Left lung (tissue), 10 donors: ENCODE data around the gene CEP192. TPM values are rescaled to one million over a fixed set of nuclear protein-coding genes. Genes with fewer than 3 reads are reported as not detected.

Source experiments
- ATAC-seq: fragments of 200-7000 bp; cut with Tn5 transposase; one replicate; pipeline ENCODE4 v1.9.1; 2020; ENCODE audit warnings: moderate library complexity
- DNase-seq, 4 donors: peaks; one replicate each; pipeline ENCODE4 v3.0.0-alpha.2; 2013 to 2020
- H3K27ac ChIP-seq, 2 donors: fragments of 200-600 bp; sonication (generic) in 1 of 2; one replicate each; pipeline versions ENCODE4 v1.5.0 to v1.8.0; 2020 to 2021
- H3K27me3 ChIP-seq, 2 donors: fragments of 200-600 bp; sonication (generic) in 1 of 2; one replicate each; pipeline versions ENCODE4 v1.5.0 to v1.8.0; 2020 to 2021
- H3K36me3 ChIP-seq, 2 donors: fragments of 200-600 bp; sonication (generic) in 1 of 2; one replicate each; pipeline versions ENCODE4 v1.5.0 to v1.8.0; 2020 to 2021
- H3K4me1 ChIP-seq, 2 donors: fragments of 200-600 bp; one replicate each; pipeline ENCODE4 v1.8.0; 2021
- H3K4me3 ChIP-seq, 2 donors: fragments of 200-600 bp; sonication (generic) in 1 of 2; one replicate each; pipeline versions ENCODE4 v1.5.0 to v1.8.0; 2020 to 2021; ENCODE audit warnings: mild to moderate bottlenecking in 1 of 2
- H3K9me3 ChIP-seq, 2 donors: fragments of 200-600 bp; sonication (generic) in 1 of 2; one replicate each; pipeline versions ENCODE4 v1.5.0 to v1.8.0; 2020 to 2021
- intact Hi-C, 2 donors: fragments of 100-400 bp; cut with DNase I; formaldehyde crosslinking; loops; one replicate each; pipeline versions ENCODE4 v1.11.2 to v1.14.2; 2022
- polyA plus RNA-seq, 6 donors: library from polyadenylated mRNA; unstranded; fragments of 120-200 nt; gene quantifications; one replicate each; pipeline ENCODE4 v1.2.1, GENCODE V29; 2013; ENCODE audit not compliant: insufficient read length in 6 of 6
- total RNA-seq, 2 donors: library from RNA; stranded (reverse); fragmentation: NEBNext Ultra II Directional; extraction: Animal tissue kit (Norgen Biotek cat#: 25700); gene quantifications; one replicate each; pipeline ENCODE4 v1.2.1, GENCODE V29; 2021
- TF ChIP-seq, protein P1 (sequence below), 2 donors: fragments of 200-600 bp; sonication (generic) in 1 of 2; IDR thresholded peaks; one replicate each; pipeline versions ENCODE4 v1.5.0 to v1.8.0; 2021; ENCODE audit warnings: antibody characterized with exemption in 2 of 2
- donor health status: DM: no; HTN: yes; CAD: no.
- donor health status: DM: no; HTN: no; CAD: no.

Gene CEP192
- total and polyA plus RNA-seq, 8 donors = 22.0 to 57.5 (median 45.7) TPM

DNA sequence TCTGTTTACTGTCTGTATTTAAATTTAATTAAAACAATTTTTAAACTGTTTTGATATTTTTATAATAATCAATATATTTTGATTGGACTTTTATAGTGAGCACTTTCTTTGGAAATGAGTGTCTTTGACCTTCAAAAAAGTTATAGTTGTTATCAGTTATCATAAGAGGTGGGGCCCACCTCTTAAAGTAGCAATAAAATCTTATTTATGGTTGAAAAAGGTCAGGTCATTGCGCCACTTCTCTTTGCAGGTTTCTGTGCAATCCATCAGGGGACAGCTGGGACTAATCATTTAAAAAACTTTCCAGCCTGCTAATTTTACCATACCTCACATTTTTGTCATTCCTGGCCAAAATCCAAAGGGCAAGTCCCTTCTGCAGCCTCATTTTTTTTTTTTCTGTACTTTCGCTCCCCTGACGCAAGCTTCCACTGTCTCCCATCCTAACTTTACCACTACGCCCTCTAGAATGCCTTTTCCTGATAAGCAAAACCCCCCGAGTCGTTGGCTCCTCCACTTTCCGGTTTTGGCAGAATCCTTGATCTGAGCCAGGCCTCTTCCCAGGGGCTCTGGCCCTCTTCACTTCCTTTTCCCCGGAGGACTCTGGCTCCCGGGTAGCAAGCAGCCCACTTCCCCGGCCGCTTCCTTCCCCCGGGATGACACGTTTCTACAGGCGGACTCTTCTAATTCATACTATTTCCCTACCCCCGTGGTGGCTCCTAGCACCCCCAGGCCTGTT is 44.4 kb upstream of the CEP192 start:
- H3K27ac ChIP-seq = peak overlapping the region; percentile 92 to 96
- DNase-seq = peak; percentile 38 to 81 (median 62)
- intact Hi-C loops = no loop called here
- peaks cover 4 to 32% of the 10 kb centered on the region in 2 donors for H3K4me1 ChIP-seq
- H3K9me3 ChIP-seq = no peaks in the 10 kb centered on the region
- H3K4me3 ChIP-seq = peak overlapping the region; percentile 58 to 73
- peak; percentile 1 for ATAC-seq
- TF ChIP-seq, protein P1, sequence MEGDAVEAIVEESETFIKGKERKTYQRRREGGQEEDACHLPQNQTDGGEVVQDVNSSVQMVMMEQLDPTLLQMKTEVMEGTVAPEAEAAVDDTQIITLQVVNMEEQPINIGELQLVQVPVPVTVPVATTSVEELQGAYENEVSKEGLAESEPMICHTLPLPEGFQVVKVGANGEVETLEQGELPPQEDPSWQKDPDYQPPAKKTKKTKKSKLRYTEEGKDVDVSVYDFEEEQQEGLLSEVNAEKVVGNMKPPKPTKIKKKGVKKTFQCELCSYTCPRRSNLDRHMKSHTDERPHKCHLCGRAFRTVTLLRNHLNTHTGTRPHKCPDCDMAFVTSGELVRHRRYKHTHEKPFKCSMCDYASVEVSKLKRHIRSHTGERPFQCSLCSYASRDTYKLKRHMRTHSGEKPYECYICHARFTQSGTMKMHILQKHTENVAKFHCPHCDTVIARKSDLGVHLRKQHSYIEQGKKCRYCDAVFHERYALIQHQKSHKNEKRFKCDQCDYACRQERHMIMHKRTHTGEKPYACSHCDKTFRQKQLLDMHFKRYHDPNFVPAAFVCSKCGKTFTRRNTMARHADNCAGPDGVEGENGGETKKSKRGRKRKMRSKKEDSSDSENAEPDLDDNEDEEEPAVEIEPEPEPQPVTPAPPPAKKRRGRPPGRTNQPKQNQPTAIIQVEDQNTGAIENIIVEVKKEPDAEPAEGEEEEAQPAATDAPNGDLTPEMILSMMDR (IDR thresholded peaks at IDR 0.05) = no peak
- H3K36me3 ChIP-seq = no peaks in the 10 kb centered on the region
- H3K27me3 ChIP-seq = no peaks in the 10 kb centered on the region

DNA sequence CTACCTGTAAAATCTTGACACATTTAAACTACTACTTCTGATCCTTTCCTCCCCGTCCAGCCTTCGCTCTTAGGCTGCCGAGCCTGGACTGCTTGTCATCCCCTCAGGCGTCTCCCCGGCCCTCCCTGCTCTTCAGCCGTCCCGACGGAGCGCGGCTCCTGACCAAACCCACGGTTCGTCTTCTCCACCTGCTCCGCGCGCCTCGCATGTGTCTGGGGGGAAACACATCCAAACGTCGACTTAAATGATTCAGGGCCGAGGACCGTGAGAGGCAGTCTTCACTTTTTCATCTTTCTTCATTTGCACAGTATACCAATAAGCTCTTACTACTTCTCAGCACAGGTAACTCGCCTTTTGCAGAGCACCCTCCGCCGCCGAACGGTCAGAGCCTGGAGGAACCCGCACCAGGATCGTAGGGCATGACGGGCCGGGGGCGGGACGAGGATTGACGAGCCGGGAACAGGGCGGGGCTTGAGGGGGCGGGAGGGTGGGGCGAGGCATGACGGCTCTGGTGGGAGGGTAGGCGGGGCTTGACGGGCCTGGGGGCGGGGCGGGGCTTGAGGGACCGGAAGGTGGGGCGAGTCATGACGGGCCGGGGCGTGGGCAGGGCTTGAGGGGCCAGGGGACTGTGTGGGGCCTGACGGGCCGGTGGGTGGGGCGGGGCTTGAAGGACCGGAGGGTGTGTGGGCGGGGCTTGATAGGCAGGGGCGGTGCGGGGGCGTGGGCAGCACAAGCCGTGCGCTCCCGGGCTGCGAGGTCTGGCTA is 43.7 kb upstream of the CEP192 start, which contains the start of gene SEH1L:
TSS of gene SEH1L (plus strand) at position 727 of the 765 bp plus-strand sequence. CDS start 111 bp downstream, outside the sequence.
- Histone ChIP-seq H3K36me3 (no peaks in the 10 kb centered on the region), H3K27me3 (no peaks in the 10 kb centered on the region), H3K27ac (peak within 1 kb of the TSS; percentile 93 to 96), H3K4me3 (peak within 1 kb of the TSS; percentile 58 to 73), H3K4me1 (peaks cover 4 to 32% of the 10 kb centered on the region in 2 donors), H3K9me3 (no peaks in the 10 kb centered on the region)
- TF ChIP-seq, protein P1 (IDR thresholded peaks at IDR 0.05) = no peak
- DNase-seq (peak; percentile 97 to 100 (median 100)), ATAC-seq (peak; percentile 96)
- intact Hi-C loops = no loop called here

DNA sequence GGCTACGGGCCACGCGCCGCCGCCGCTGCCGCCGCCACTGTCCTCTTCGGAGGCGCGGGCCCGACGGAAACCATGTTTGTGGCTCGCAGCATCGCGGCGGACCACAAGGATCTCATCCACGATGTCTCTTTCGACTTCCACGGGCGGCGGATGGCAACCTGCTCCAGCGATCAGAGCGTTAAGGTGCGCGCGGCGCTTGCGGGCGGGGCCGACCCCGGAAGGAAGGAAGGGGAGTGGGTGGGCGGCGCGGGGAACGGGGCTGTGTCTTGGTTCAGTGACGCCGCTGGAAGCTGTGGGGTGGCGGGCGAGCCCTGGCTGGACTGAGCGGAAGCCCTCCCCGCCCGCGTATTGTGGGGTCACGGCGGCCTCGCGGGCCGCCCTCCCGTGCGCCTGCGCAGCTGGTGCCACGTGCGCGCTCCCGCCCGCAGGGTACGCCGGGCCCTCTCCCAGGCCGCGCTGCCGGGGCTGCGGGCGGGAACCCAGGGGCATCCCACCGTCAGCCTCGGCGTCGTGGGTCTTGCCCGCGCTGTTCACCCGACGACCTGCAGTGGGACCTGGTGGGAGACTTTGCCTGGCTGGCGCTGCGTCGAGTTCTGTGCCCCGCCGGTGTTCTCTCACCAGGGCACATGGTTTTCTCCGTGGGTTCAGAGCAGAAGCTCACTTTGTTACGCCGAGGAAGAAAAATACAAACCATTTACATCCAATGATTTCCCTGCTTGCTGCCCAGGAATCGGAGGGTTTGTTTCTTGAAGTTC is 42.9 kb upstream of the CEP192 start:
- H3K27me3 ChIP-seq = no peaks in the 10 kb centered on the region
- H3K9me3 ChIP-seq = no peaks in the 10 kb centered on the region
- peak overlapping the region; percentile 56 to 73 for H3K4me3 ChIP-seq
- TF ChIP-seq, protein P1 (IDR thresholded peaks at IDR 0.05) = no peak
- ATAC-seq (peak; percentile 85), DNase-seq (peak; percentile 95 to 98 (median 96))
- no peaks in the 10 kb centered on the region for H3K36me3 ChIP-seq
- intact Hi-C loops = no loop called here
- H3K4me1 ChIP-seq = peaks cover 4 to 32% of the 10 kb centered on the region in 2 donors
- peak overlapping the region; percentile 93 to 96 for H3K27ac ChIP-seq

DNA sequence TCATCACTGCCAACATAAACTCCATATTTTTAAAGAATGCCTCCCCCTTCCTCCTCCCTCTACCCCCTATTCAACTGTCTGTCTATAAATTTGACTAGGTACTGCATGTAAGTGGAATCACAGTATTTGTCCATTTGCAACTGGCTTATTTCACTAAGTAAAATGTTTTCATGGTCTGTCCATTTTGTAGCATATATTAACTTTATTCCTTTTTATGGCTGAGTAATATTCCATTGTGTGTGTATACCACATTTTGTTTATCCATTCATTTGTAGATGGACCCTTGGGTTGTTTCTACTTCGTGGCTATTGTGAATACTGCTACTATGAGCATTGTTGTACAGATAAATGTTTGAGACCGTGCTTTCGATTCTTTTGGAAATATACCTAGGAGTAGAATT is 32.7 kb upstream of the CEP192 start:
- ATAC-seq = no peak
- H3K27me3 ChIP-seq = no peaks in the 10 kb centered on the region
- intact Hi-C loops = no loop called here
- no peaks in the 10 kb centered on the region for H3K9me3 ChIP-seq
- H3K4me1 ChIP-seq = peaks cover 0 to 4% of the 10 kb centered on the region in 2 donors
- DNase-seq = no peak
- TF ChIP-seq, protein P1 (IDR thresholded peaks at IDR 0.05) = no peak
- H3K4me3 ChIP-seq = no peak overlapping the region
- H3K27ac ChIP-seq = no peak overlapping the region
- peaks cover 0 to 50% of the 10 kb centered on the region in 2 donors for H3K36me3 ChIP-seq
